HG03469 (cell line): Measurements from ENCODE around the gene HYCC1.
A peak's percentile ranks its signal among the peaks of the same experiment; 100 is the strongest.
"Not testable (repeated sequence)": the region's sequence is repeated elsewhere in the genome, so short reads cannot be mapped to it uniquely, and the experiment has no call there.

Experiments
- ATAC-seq: cut with Tn5 transposase; IDR thresholded peaks from one replicate; pipeline ENCODE4 v1.9.1; 2021; ENCODE audit warnings: mild to moderate bottlenecking, moderate library complexity, moderate number of reproducible peaks; ENCODE audit not compliant: unreplicated experiment

Gene HYCC1

GRCh38 chr7:23013715-23014649, at the start of gene HYCC1:
Gene HYCC1, minus strand, starts transcription at chr7:23014130. Its CDS starts 23,019 bp downstream, at chr7:22991111.
- ATAC-seq = peak; percentile 86

GRCh38 chr7:23062452-23062851, 48.5 kb upstream of the HYCC1 start:
- no peak for ATAC-seq

GRCh38 chr7:23061327-23061726, 47.4 kb upstream of the HYCC1 start:
- no peak for ATAC-seq

GRCh38 chr7:23058408-23059096, 44.6 kb upstream of the HYCC1 start:
- no peak for ATAC-seq

- peak; percentile 60 for ATAC-seq
Observed at GRCh38 chr7:23055582-23056178, 41.8 kb upstream of the HYCC1 start.

GRCh38 chr7:23051124-23051485, 37.2 kb upstream of the HYCC1 start:
- not testable (repeated sequence) for ATAC-seq

- ATAC-seq = not testable (repeated sequence)
Observed at GRCh38 chr7:23046336-23046735, 32.4 kb upstream of the HYCC1 start.

GRCh38 chr7:23045086-23045485, 31.2 kb upstream of the HYCC1 start:
- not testable (repeated sequence) for ATAC-seq

GRCh38 chr7:23044581-23044980, 30.7 kb upstream of the HYCC1 start:
- no peak for ATAC-seq

GRCh38 chr7:23043441-23043840, 29.5 kb upstream of the HYCC1 start:
- no peak for ATAC-seq

GRCh38 chr7:23039674-23040073, 25.7 kb upstream of the HYCC1 start:
- not testable (repeated sequence) for ATAC-seq

GRCh38 chr7:23035542-23036371, 21.8 kb upstream of the HYCC1 start:
- not testable (repeated sequence) for ATAC-seq

- ATAC-seq = no peak
Observed at GRCh38 chr7:23027261-23027660, 13.3 kb upstream of the HYCC1 start.

- ATAC-seq = no peak
Observed at GRCh38 chr7:23026164-23026563, 12.2 kb upstream of the HYCC1 start.

- ATAC-seq = no peak
Observed at GRCh38 chr7:23024454-23024853, 10.5 kb upstream of the HYCC1 start.

- no peak for ATAC-seq
Observed at GRCh38 chr7:23022851-23023250, 8.9 kb upstream of the HYCC1 start.

- ATAC-seq = no peak
Observed at GRCh38 chr7:23022258-23022769, 8.4 kb upstream of the HYCC1 start.

- ATAC-seq = no peak
Observed at GRCh38 chr7:23021596-23021995, 7.7 kb upstream of the HYCC1 start.

GRCh38 chr7:23020742-23021401, 6.9 kb upstream of the HYCC1 start:
- no peak for ATAC-seq

- no peak for ATAC-seq
Observed at GRCh38 chr7:23018750-23019149, 4.8 kb upstream of the HYCC1 start.
